HepG2 (cell line): Measurements from ENCODE around the gene RPS27A. TPM values are rescaled to one million over a fixed set of nuclear protein-coding genes. Genes with fewer than 3 reads are reported as not detected.
"Not testable (repeated sequence)": the region's sequence is repeated elsewhere in the genome, so short reads cannot be mapped to it uniquely, and the experiment has no call there.

ENCODE experiments used
- ATAC-seq: fragments of 200-7000 bp; cut with Tn5 transposase; 3 replicates; pipeline ENCODE4 v1.9.1; 2020; ENCODE audit warnings: mild to moderate bottlenecking, moderate library complexity
- BruUV-seq: library from RNA; stranded (reverse); fragments of 400-500 nt; replicated peaks from 2 replicates; lab custom pipeline; 2021; lab: Mats Ljungman, UMichigan
- CTCF ChIA-PET: fragments of 300-600 bp; formaldehyde crosslinking; extraction: SDS; loops from one replicate; lab custom pipeline; 2021; ENCODE audit warnings: low total read pairs, inconsistent platforms, low intra/inter-chr PET ratio; lab: Yijun Ruan, JAX
- POLR2A ChIA-PET: fragments of 350-600 bp; sonication (Branson Sonifier 250); formaldehyde crosslinking; loops from one replicate; lab custom pipeline; 2020; ENCODE audit warnings: antibody characterized with exemption, inconsistent platforms; lab: Yijun Ruan, JAX
- DNase-seq: peaks from one replicate; pipeline ENCODE4 v3.0.0-alpha.2; 2015; ENCODE audit warnings: low spot score
- FAIRE-seq: peaks from 3 replicates; lab custom pipeline; 2011; peaks lifted over from hg19 to GRCh38; lab: Jason Lieb, UNC
- H2AFZ ChIP-seq: one replicate; pipeline ENCODE4 v1.6.1; 2011; ENCODE audit warnings: low read length, inconsistent platforms
- H3K27ac ChIP-seq: fragments of 300-600 bp; 3 replicates; pipeline ENCODE4 v1.8.0; 2011; ENCODE audit warnings: mixed run types, mild to moderate bottlenecking, mixed read lengths, low read length, inconsistent platforms; ENCODE audit not compliant: insufficient read depth; ENCODE audit errors: extremely low read length
- H3K27me3 ChIP-seq, 2 experiments: fragments of 200-600 bp in 1 of 2; 2 replicates in 1 of 2; 3 replicates in 1 of 2; pipeline versions ENCODE4 v1.6.0 to v1.8.0; 2011; ENCODE audit warnings: low read length in 2 of 2, mild to moderate bottlenecking in 2 of 2, moderate library complexity in 2 of 2, inconsistent platforms in 1 of 2; ENCODE audit not compliant: insufficient read depth in 2 of 2, control insufficient read depth in 1 of 2
- H3K36me3 ChIP-seq, 2 experiments: fragments of 200-600 bp in 1 of 2; replicated peaks in 1 of 2; 2 replicates in 1 of 2; 3 replicates in 1 of 2; pipeline versions ENCODE4 v1.5.1 to v1.8.0; 2011; ENCODE audit warnings: low read length in 2 of 2, inconsistent platforms in 1 of 2; ENCODE audit not compliant: insufficient read depth in 2 of 2, control insufficient read depth in 1 of 2
- H3K4me1 ChIP-seq: 2 replicates; pipeline ENCODE4 v1.5.1; 2012; ENCODE audit warnings: low read length, inconsistent platforms; ENCODE audit not compliant: insufficient read depth
- H3K4me2 ChIP-seq: 2 replicates; pipeline ENCODE4 v1.6.0; 2011; ENCODE audit warnings: low read depth, low read length, inconsistent platforms
- H3K4me3 ChIP-seq, 3 experiments: fragments of 200-600 bp in 1 of 3; sonication (generic), shearing (Covaris generic) in 1 of 3; replicated peaks in 1 of 3; 2 replicates each; pipeline ENCODE4 v1.5.1; 2011 to 2016; ENCODE audit warnings: low read length in 3 of 3, inconsistent platforms in 2 of 3, low read depth in 2 of 3, mild to moderate bottlenecking in 2 of 3, control low read depth in 1 of 3, mixed read lengths in 1 of 3; ENCODE audit not compliant: insufficient read depth in 1 of 3
- H3K79me2 ChIP-seq: one replicate; pipeline ENCODE4 v1.6.1; 2011; ENCODE audit warnings: low read length, inconsistent platforms; ENCODE audit not compliant: insufficient read depth
- H3K9ac ChIP-seq: 2 replicates; pipeline ENCODE4 v1.6.0; 2011; ENCODE audit warnings: mild to moderate bottlenecking, low read depth, low read length, inconsistent platforms; ENCODE audit not compliant: insufficient read depth
- H3K9me3 ChIP-seq: 2 replicates; pipeline ENCODE4 v1.5.1; 2012; ENCODE audit warnings: mild to moderate bottlenecking, low read length
- H4K20me1 ChIP-seq: 2 replicates; pipeline ENCODE4 v1.6.0; 2011; ENCODE audit warnings: inconsistent platforms, mild to moderate bottlenecking, low read length, moderate library complexity; ENCODE audit not compliant: insufficient read depth
- GTF2F1 ChIP-seq: fragments of 150-350 bp; IDR thresholded peaks from 2 replicates; pipeline ENCODE4 v1.6.1; 2014; ENCODE audit warnings: low read length
- HNRNPK ChIP-seq: fragments of 200-400 bp; formaldehyde crosslinking; IDR thresholded peaks from 2 replicates; pipeline ENCODE4 v1.6.1; 2018; ENCODE audit warnings: low read length, low read depth, moderate library complexity, mild to moderate bottlenecking; ENCODE audit not compliant: poor library complexity, severe bottlenecking
- MAFF ChIP-seq: IDR thresholded peaks from 2 replicates; pipeline ENCODE4 v1.6.1; 2011; ENCODE audit warnings: low read depth, low read length, improper control_type of control experiment
- MAFK ChIP-seq, 2 experiments: IDR thresholded peaks in 1 of 2; conservative IDR thresholded peaks in 1 of 2; 2 replicates each; pipeline ENCODE4 v1.6.1; 2011; ENCODE audit warnings: improper control_type of control experiment in 2 of 2, low read length in 2 of 2
- MED13 ChIP-seq: sonication (generic); formaldehyde crosslinking; IDR thresholded peaks from 2 replicates; pipeline ENCODE4 v1.5.0; 2020; ENCODE audit warnings: missing genetic modification reagents
- MYC ChIP-seq: sonication (generic); formaldehyde crosslinking; IDR thresholded peaks from 2 replicates; pipeline ENCODE4 v1.9.0; 2021; ENCODE audit warnings: missing genetic modification reagents, borderline replicate concordance
- NFIC ChIP-seq: IDR thresholded peaks from 2 replicates; pipeline ENCODE4 v1.6.1; 2012; ENCODE audit warnings: mild to moderate bottlenecking, low read length, inconsistent platforms
- NONO ChIP-seq, 2 experiments: fragments of 450-650 bp in 1 of 2; sonication (generic) in 1 of 2; formaldehyde crosslinking in 1 of 2; IDR thresholded peaks in 1 of 2; conservative IDR thresholded peaks in 1 of 2; 2 replicates each; pipeline versions ENCODE4 v1.6.1 to v1.8.0; 2017 to 2022; ENCODE audit warnings: mild to moderate bottlenecking in 1 of 2, missing genetic modification reagents in 1 of 2, moderate library complexity in 1 of 2
- NPAS2 ChIP-seq: sonication (generic); formaldehyde crosslinking; IDR thresholded peaks from 2 replicates; pipeline ENCODE4 v1.8.0; 2022; ENCODE audit warnings: mild to moderate bottlenecking, missing genetic modification reagents, borderline replicate concordance
- PAF1 ChIP-seq: IDR thresholded peaks from 2 replicates; pipeline ENCODE4 v1.6.1; 2016; ENCODE audit warnings: missing genetic modification reagents, missing compliant biosample characterization
- SP1 ChIP-seq, 2 experiments: fragments of 450-650 bp in 1 of 2; sonication (generic) in 1 of 2; formaldehyde crosslinking in 1 of 2; IDR thresholded peaks; 2 replicates each; pipeline versions ENCODE4 v1.4.0 to v1.6.1; 2016 to 2020; ENCODE audit warnings: missing genetic modification reagents in 1 of 2
- ZNF235 ChIP-seq: sonication (generic); formaldehyde crosslinking; IDR thresholded peaks from 2 replicates; pipeline ENCODE4 v1.8.1; 2023; ENCODE audit warnings: mild to moderate bottlenecking, missing genetic modification reagents, borderline replicate concordance
- ZNF24 ChIP-seq: fragments of 450-650 bp; IDR thresholded peaks from 2 replicates; pipeline ENCODE4 v1.6.1; 2017; ENCODE audit warnings: antibody characterized with exemption, mild to moderate bottlenecking
- WGBS: methylation state at CpG from one replicate; pipeline ENCODE4 v1.1.6; 2017; ENCODE audit warnings: low lambda C conversion rate; 5-methylcytosine and 5-hydroxymethylcytosine counted together
- in situ Hi-C: cut with HindIII; loops from 2 replicates; pipeline ENCODE4 v1.10.0; 2017; ENCODE audit warnings: low pct_unique_long_range_greater_than_20kb; ENCODE audit not compliant: extremely low pct_ligation_motif_present
- intact Hi-C: fragments of 100-400 bp; cut with micrococcal nuclease; formaldehyde crosslinking; loops from one replicate; pipeline ENCODE4 v1.10.0; 2022; ENCODE audit not compliant: unreplicated experiment
- polyA plus RNA-seq, 8 experiments: library from polyadenylated mRNA; depleted of rRNA in 3 of 8; stranded (reverse) in 7 of 8; unstranded in 1 of 8; fragments of >200 nt; fragmentation: Illumina TruSeq in 4 of 8; extraction: Trizol in 4 of 8; gene quantifications; 2 replicates each; pipeline versions ENCODE4 v1.2.1 to v1.2.3, GENCODE V29; 2011 to 2016; ENCODE audit warnings: low read depth in 4 of 8, missing spikeins in 1 of 8, mixed read lengths in 1 of 8; ENCODE audit not compliant: insufficient read depth in 1 of 8
- total RNA-seq, 5 experiments: library from RNA; depleted of rRNA; stranded (reverse); fragments of >200 nt; fragmentation: Illumina TruSeq; extraction: Trizol; gene quantifications; 2 replicates each; pipeline ENCODE4 v1.2.3, GENCODE V29; 2016; ENCODE audit warnings: low read depth in 1 of 5
- TF ChIP-seq, protein P1 (sequence below): sonication (generic); formaldehyde crosslinking; IDR thresholded peaks from 2 replicates; pipeline ENCODE4 v1.4.0; 2020; ENCODE audit warnings: missing genetic modification reagents

Gene RPS27A
- total and polyA plus RNA-seq, 2 of the 13 experiments (the other 11 are each of a cell fraction or from before 2014, with no cell fraction given): 2,779 to 3,269 TPM

DNA sequence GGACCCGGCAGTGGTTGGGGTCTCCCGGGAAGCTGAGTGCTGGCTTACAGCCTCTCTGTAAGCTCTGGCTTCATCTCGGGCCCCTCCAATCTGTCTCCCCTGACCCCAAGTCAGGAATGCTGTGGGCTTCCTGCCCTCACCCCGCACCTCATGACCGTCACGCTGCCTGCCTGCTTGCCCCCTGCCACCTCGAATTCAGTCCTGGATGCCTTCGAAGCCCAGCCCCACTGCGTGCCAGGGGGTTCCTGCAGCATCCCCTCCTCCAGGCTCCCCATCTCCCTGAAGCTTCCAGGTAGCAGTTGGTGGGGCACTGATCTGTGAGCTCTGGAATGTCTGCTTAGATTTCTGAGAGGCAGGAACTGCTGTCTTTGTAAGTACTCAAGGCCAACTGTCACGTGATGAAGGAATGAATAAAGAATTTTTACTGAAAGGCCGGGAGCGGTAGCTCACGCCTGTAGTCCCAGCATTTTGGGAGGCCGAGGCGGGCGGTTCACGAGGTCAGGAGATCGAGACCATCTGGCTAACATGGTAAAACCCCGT lies 6.9 kb upstream of the RPS27A start (continued):
- TF ChIP-seq ZNF235 (CRISPR knock-in tag) (no peak), MYC (CRISPR knock-in tag) (no peak), SP1 (IDR thresholded peaks at IDR 0.05) (no peak), SP1 (CRISPR knock-in tag; IDR thresholded peaks at IDR 0.05) (no peak)

- in situ Hi-C loops, intact Hi-C loops, CTCF ChIA-PET, H3K4me3 ChIP-seq, DNase-seq, ATAC-seq, FAIRE-seq, H3K27ac ChIP-seq: not testable (repeated sequence)
- WGBS: 81% methylated on average over 7 of the region's 7 CpGs
- peaks cover 20% of the 10 kb centered on the region for H3K79me2 ChIP-seq
- peak; percentile 89 for TF ChIP-seq HNRNPK
- TF ChIP-seq, all 625 proteins: peak for 1; not testable (repeated sequence) for 624
- H3K36me3 ChIP-seq, H3K4me2 ChIP-seq, H2AFZ ChIP-seq, H3K9me3 ChIP-seq, BruUV-seq, H3K27me3 ChIP-seq, POLR2A ChIA-PET, H4K20me1 ChIP-seq, H3K9ac ChIP-seq: not testable (repeated sequence)
- peaks cover 37% of the 10 kb centered on the region for H3K4me1 ChIP-seq
These were observed 4.9 kb upstream of the RPS27A start for GRCh38 chr2:55227437-55228225.

DNA sequence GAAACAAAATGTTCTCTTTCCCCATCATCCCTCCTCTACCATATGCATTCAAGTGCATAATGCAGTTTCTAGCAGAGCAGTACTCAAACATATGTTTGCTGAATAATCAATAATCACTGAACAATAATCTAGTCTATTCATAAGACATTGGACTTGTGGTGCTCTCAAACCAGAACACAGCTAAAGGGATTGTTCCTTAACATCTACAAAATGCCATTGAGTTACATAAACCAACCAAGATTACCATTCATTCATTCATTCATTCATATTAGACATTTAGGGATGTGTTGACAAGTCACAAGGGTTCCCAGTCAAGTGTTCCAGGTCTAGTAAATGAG lies 4.3 kb upstream of the RPS27A start:
- Histone ChIP-seq H3K9me3 (no peaks in the 10 kb centered on the region), H3K4me3 (no peak overlapping the region), H4K20me1 (no peaks in the 10 kb centered on the region), H3K9ac (no peak overlapping the region), H2AFZ (no peak overlapping the region), H3K4me2 (no peak overlapping the region), H3K27me3 (no peaks in the 10 kb centered on the region; a peak in 1 of 5 replicates), H3K79me2 (peaks cover 25% of the 10 kb centered on the region), H3K4me1 (peaks cover 37% of the 10 kb centered on the region), H3K36me3 (peaks cover 2 to 3% of the 10 kb centered on the region in 2 experiments; a peak in 2 of 5 replicates), H3K27ac (no peak overlapping the region)
- intact Hi-C loops (no loop called here), in situ Hi-C loops (no loop called here)
- ChIA-PET CTCF (no interaction called here), POLR2A (no interaction called here)
- TF ChIP-seq ZNF24: 0 out of 2 replicates have a peak, but pooled peaks have one; percentile 35
- 0 out of 2 replicates have a peak, but pooled peaks have one; percentile 50 for TF ChIP-seq MAFF
- no peak for TF ChIP-seq NFIC
- TF ChIP-seq NONO (IDR thresholded peaks at IDR 0.05): no peak
- TF ChIP-seq NONO (CRISPR knock-in tag; conservative IDR thresholded peaks at IDR 0.05): 0 out of 2 replicates have a peak, but pooled peaks have one; percentile 22
- TF ChIP-seq PAF1 (CRISPR knock-in tag): no peak
- TF ChIP-seq, protein P1, sequence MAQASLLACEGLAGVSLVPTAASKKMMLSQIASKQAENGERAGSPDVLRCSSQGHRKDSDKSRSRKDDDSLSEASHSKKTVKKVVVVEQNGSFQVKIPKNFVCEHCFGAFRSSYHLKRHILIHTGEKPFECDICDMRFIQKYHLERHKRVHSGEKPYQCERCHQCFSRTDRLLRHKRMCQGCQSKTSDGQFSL (CRISPR knock-in tag): no peak
- TF ChIP-seq GTF2F1: no peak
- no peak for TF ChIP-seq NPAS2
- TF ChIP-seq MED13: no peak
- TF ChIP-seq MAFK (conservative IDR thresholded peaks at IDR 0.05 in 1 of 2, IDR thresholded peaks at IDR 0.05 in 1 of 2; ENCODE audit: low read length in 2 of 2): peak; percentile 57 to 63; a peak in 3 of 4 replicates
- ATAC-seq (no peak), FAIRE-seq (no peak), DNase-seq (no peak)
- no TSS peak for BruUV-seq
